D721Med (cell line): Measurements from ENCODE around the gene CUX1.

Experiments
- DNase-seq: peaks from one replicate; pipeline ENCODE4 v3.0.0; 2011; ENCODE audit warnings: low spot score; ENCODE audit not compliant: insufficient read length
- FAIRE-seq: peaks from 2 replicates; lab custom pipeline; 2011; peaks lifted over from hg19 to GRCh38; lab: Jason Lieb, UNC
- CTCF ChIP-seq: IDR thresholded peaks from 2 replicates; pipeline ENCODE4 v1.5.1; 2012; ENCODE audit warnings: mild to moderate bottlenecking, control low read depth; ENCODE audit not compliant: insufficient read depth; ENCODE audit errors: missing control alignments

The CUX1 gene

GRCh38 chr7:102208826-102209225 lies 391.4 kb downstream of the CUX1 start:
- no peak for DNase-seq
- no peak for FAIRE-seq
- no peak for TF ChIP-seq CTCF

- FAIRE-seq, result no peak
- no peak for TF ChIP-seq CTCF
- DNase-seq, result no peak
These were observed 393.4 kb downstream of the CUX1 start for GRCh38 chr7:102210787-102211186.

GRCh38 chr7:102211590-102212550 lies 394.4 kb downstream of the CUX1 start:
- FAIRE-seq (no peak), DNase-seq (no peak)
- no peak for TF ChIP-seq CTCF

GRCh38 chr7:102214477-102215072 lies 397.1 kb downstream of the CUX1 start:
- FAIRE-seq (no peak), DNase-seq (no peak)
- no peak for TF ChIP-seq CTCF

- DNase-seq (no peak), FAIRE-seq (no peak)
- no peak for TF ChIP-seq CTCF
These were observed 397.8 kb downstream of the CUX1 start for GRCh38 chr7:102215256-102215655.

DNA sequence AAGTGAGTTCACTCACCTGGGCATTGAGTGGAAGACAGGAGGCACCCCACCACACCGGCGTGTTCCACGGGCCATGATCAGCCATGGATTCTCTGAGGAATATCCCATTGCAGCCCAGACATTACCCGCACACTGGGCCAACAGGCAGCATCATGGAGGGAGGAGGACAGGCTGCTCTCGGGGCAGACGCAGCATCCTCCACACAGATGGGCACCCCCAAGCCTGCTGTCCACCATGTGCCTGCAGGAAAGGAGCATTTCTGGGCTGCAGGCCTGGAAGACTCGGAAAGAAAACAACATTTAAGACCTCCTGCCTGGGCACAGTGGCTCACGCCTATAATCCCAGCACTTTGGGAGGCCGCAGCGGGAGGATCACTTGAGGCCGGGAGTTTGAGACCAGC lies 398.3 kb downstream of the CUX1 start:
- no peak for FAIRE-seq
- DNase-seq, result no peak
- no peak for TF ChIP-seq CTCF
